NT2/D1 (cell line): Measurements from ENCODE around the gene DDI2.

Experiments
- DNase-seq: peaks from one replicate; pipeline ENCODE4 v3.0.0-alpha.2; 2011; ENCODE audit warnings: low read depth, low spot score
- H3K27me3 ChIP-seq: 2 replicates; pipeline ENCODE4 v1.6.0; 2011; ENCODE audit warnings: mild to moderate bottlenecking; ENCODE audit not compliant: insufficient read length, insufficient read depth
- H3K36me3 ChIP-seq: 2 replicates; pipeline ENCODE4 v1.6.1; 2011; ENCODE audit warnings: mild to moderate bottlenecking, low read length, mixed read lengths; ENCODE audit not compliant: insufficient read depth, insufficient read length
- H3K4me1 ChIP-seq: 2 replicates; pipeline ENCODE4 v1.5.1; 2011; ENCODE audit not compliant: insufficient read depth, insufficient read length
- H3K4me3 ChIP-seq: 2 replicates; pipeline ENCODE4 v1.5.1; 2011; ENCODE audit warnings: low read depth; ENCODE audit not compliant: insufficient read length
- H3K9ac ChIP-seq: 2 replicates; pipeline ENCODE4 v1.6.0; 2011; ENCODE audit warnings: low read depth; ENCODE audit not compliant: insufficient read length
- H3K9me3 ChIP-seq: 2 replicates; pipeline ENCODE4 v1.5.1; 2011; ENCODE audit warnings: mild to moderate bottlenecking, low read length; ENCODE audit not compliant: insufficient read depth
- SUZ12 ChIP-seq: IDR thresholded peaks from 2 replicates; pipeline ENCODE4 v1.6.1; 2011; ENCODE audit not compliant: insufficient read length, insufficient read depth; ENCODE audit errors: extremely low read depth
- YY1 ChIP-seq: IDR thresholded peaks from 2 replicates; pipeline ENCODE4 v1.6.1; 2011; ENCODE audit not compliant: insufficient read length, insufficient read depth
- ZNF274 ChIP-seq: IDR thresholded peaks from 2 replicates; pipeline ENCODE4 v1.6.1; 2011; ENCODE audit warnings: mild to moderate bottlenecking, low read depth, low read length

Gene DDI2

GRCh38 chr1:15681349-15682292 lies 64.4 kb downstream of the DDI2 start:
- no peak overlapping the region for H3K9ac ChIP-seq

GRCh38 chr1:15682936-15683341 lies 65.7 kb downstream of the DDI2 start:
- DNase-seq, result no peak
- TF ChIP-seq YY1, result no peak
- TF ChIP-seq SUZ12, result no peak
- no peak for TF ChIP-seq ZNF274
- Histone ChIP-seq H3K4me1 (peaks cover 5% of the 10 kb centered on the region), H3K36me3 (no peaks in the 10 kb centered on the region), H3K9ac (no peak overlapping the region), H3K27me3 (no peaks in the 10 kb centered on the region), H3K9me3 (peaks cover 12% of the 10 kb centered on the region), H3K4me3 (no peak overlapping the region)

More at GRCh38 chr1:15681349-15682292, 64.4 kb downstream of the DDI2 start:
- Histone ChIP-seq H3K4me3 (no peak overlapping the region), H3K27me3 (no peaks in the 10 kb centered on the region), H3K4me1 (peaks cover 5% of the 10 kb centered on the region), H3K9me3 (peaks cover 26% of the 10 kb centered on the region), H3K36me3 (no peaks in the 10 kb centered on the region)
- TF ChIP-seq YY1, result no peak
- TF ChIP-seq SUZ12, result no peak
- no peak for TF ChIP-seq ZNF274
- DNase-seq, result no peak

- TF ChIP-seq YY1, result no peak
- no peak for TF ChIP-seq ZNF274
- TF ChIP-seq SUZ12, result no peak
These were observed 66.2 kb downstream of the DDI2 start for GRCh38 chr1:15683345-15684039.

GRCh38 chr1:15684042-15684461 lies 66.8 kb downstream of the DDI2 start, which contains the start of gene PLEKHM2:
Gene PLEKHM2, plus strand, starts transcription at chr1:15684320. Its CDS starts 239 bp downstream, at chr1:15684559.
- TF ChIP-seq SUZ12, result no peak
- no peak for TF ChIP-seq YY1
- no peak for TF ChIP-seq ZNF274
- no peaks in the 10 kb centered on the region for H3K36me3 ChIP-seq
- DNase-seq, result no peak
- H3K4me3 ChIP-seq, result peak within 1 kb of the TSS; percentile 61
- peak within 1 kb of the TSS; percentile 80 for H3K9ac ChIP-seq
- H3K9me3 ChIP-seq, result peaks cover 4% of the 10 kb centered on the region; the same call in 1 of the 2 replicates
- H3K27me3 ChIP-seq, result no peaks in the 10 kb centered on the region
- H3K4me1 ChIP-seq, result peaks cover 5% of the 10 kb centered on the region

More at GRCh38 chr1:15683345-15684039, 66.2 kb downstream of the DDI2 start:
- Histone ChIP-seq H3K4me1 (peaks cover 5% of the 10 kb centered on the region), H3K9me3 (peaks cover 7% of the 10 kb centered on the region; the same call in 1 of the 2 replicates), H3K9ac (peak overlapping the region; percentile 80), H3K36me3 (no peaks in the 10 kb centered on the region), H3K27me3 (no peaks in the 10 kb centered on the region), H3K4me3 (peak overlapping the region; percentile 46)
- no peak for DNase-seq

GRCh38 chr1:15684468-15685291 lies 67.4 kb downstream of the DDI2 start:
- Histone ChIP-seq H3K9ac (peak overlapping the region; percentile 80), H3K9me3 (no peaks in the 10 kb centered on the region), H3K4me3 (peak overlapping the region; percentile 61), H3K4me1 (peaks cover 5% of the 10 kb centered on the region), H3K36me3 (peaks cover 3% of the 10 kb centered on the region), H3K27me3 (no peaks in the 10 kb centered on the region)
- TF ChIP-seq ZNF274 (no peak), SUZ12 (no peak), YY1 (no peak)
- DNase-seq, result no peak

- Histone ChIP-seq H3K36me3 (peaks cover 7% of the 10 kb centered on the region), H3K4me3 (no peak overlapping the region), H3K9ac (peak overlapping the region; percentile 27), H3K9me3 (no peaks in the 10 kb centered on the region), H3K4me1 (peaks cover 5% of the 10 kb centered on the region), H3K27me3 (no peaks in the 10 kb centered on the region)
- no peak for DNase-seq
- TF ChIP-seq YY1, result no peak
- no peak for TF ChIP-seq ZNF274
- TF ChIP-seq SUZ12, result no peak
These were observed 68.6 kb downstream of the DDI2 start for GRCh38 chr1:15685820-15686219.
